HCT116 (cell line): ENCODE results near the gene PDE4D. TPM values are rescaled to one million over a fixed set of nuclear protein-coding genes. Genes with fewer than 3 reads are reported as not detected.

Source experiments
- ATAC-seq: fragments of 200-7000 bp; cut with Tn5 transposase; 2 replicates; pipeline ENCODE4 v1.9.1; 2020; ENCODE audit warnings: mild to moderate bottlenecking, moderate library complexity
- BruUV-seq: library from RNA; stranded (reverse); fragments of 400-500 nt; replicated peaks from 2 replicates; lab custom pipeline; 2021; lab: Mats Ljungman, UMichigan
- CTCF ChIA-PET: fragments of 300-600 bp; sonication (Branson Sonifier 250); formaldehyde crosslinking; loops from one replicate; lab custom pipeline; 2021; ENCODE audit warnings: antibody characterized with exemption; lab: Charles Lee
- POLR2A ChIA-PET: fragments of 300-600, 350-600 bp; sonication (Branson Sonifier 250); formaldehyde crosslinking; loops from one replicate; lab custom pipeline; 2021; ENCODE audit warnings: antibody characterized with exemption; lab: Charles Lee
- RAD21 ChIA-PET, 2 experiments: fragments of 300-600 bp; sonication (Branson Sonifier 250); formaldehyde crosslinking; loops; one replicate each; lab custom pipeline; 2023; ENCODE audit warnings: low total read pairs in 2 of 2; ENCODE audit not compliant: uncharacterized antibody in 2 of 2, unreplicated experiment in 2 of 2, low non-redundant PET in 1 of 2; lab: Charles Lee
- DNase-seq: peaks from one replicate; pipeline ENCODE4 v3.0.0-alpha.2; 2010; ENCODE audit warnings: low read depth, low spot score
- H2AFZ ChIP-seq: fragments of 200-600 bp; shearing (Covaris generic), sonication (generic); 2 replicates; pipeline ENCODE4 v1.6.1; 2017; ENCODE audit warnings: low read depth, mixed run types, mixed read lengths, antibody characterized with exemption, low read length; ENCODE audit not compliant: poor library complexity, severe bottlenecking
- H3K27ac ChIP-seq: 2 replicates; pipeline ENCODE4 v1.5.1; 2012; ENCODE audit warnings: low read depth, low read length
- H3K27me3 ChIP-seq: fragments of 200-600 bp; sonication (generic); 2 replicates; pipeline ENCODE4 v1.6.1; 2016; ENCODE audit warnings: mixed run types, low read length, mixed read lengths; ENCODE audit not compliant: insufficient read depth
- H3K36me3 ChIP-seq, 2 experiments: fragments of 200-500 bp in 1 of 2; fragments of 200-600 bp in 1 of 2; sonication (Bioruptor generic) in 1 of 2; sonication (generic) in 1 of 2; 2 replicates each; pipeline versions ENCODE4 v1.5.1 to v1.6.1; 2014 to 2016; ENCODE audit warnings: low read length in 2 of 2, inconsistent platforms in 1 of 2, mixed read lengths in 1 of 2, mixed run types in 1 of 2; ENCODE audit not compliant: insufficient read depth in 2 of 2, control insufficient read depth in 1 of 2
- H3K4me1 ChIP-seq, 2 experiments: fragments of 200-600 bp in 1 of 2; sonication (generic) in 1 of 2; 2 replicates each; pipeline versions ENCODE4 v1.5.1 to v1.6.1; 2012 to 2017; ENCODE audit warnings: low read length in 2 of 2, inconsistent platforms in 1 of 2, mild to moderate bottlenecking in 1 of 2, mixed read lengths in 1 of 2, mixed run types in 1 of 2, moderate library complexity in 1 of 2; ENCODE audit not compliant: insufficient read depth in 2 of 2, control insufficient read depth in 1 of 2
- H3K4me2 ChIP-seq: fragments of 200-600 bp; sonication (generic); 2 replicates; pipeline ENCODE4 v1.6.1; 2017; ENCODE audit warnings: mixed run types, low read length, mixed read lengths
- H3K4me3 ChIP-seq, 2 experiments: fragments of 200-600 bp in 1 of 2; sonication (generic) in 1 of 2; replicated peaks in 1 of 2; 2 replicates each; pipeline ENCODE4 v1.5.1; 2011 to 2016; ENCODE audit warnings: low read length in 2 of 2, control low read depth in 1 of 2, low read depth in 1 of 2, mild to moderate bottlenecking in 1 of 2, mixed read lengths in 1 of 2, mixed run types in 1 of 2
- H3K79me2 ChIP-seq: fragments of 200-600 bp; sonication (generic); 2 replicates; pipeline ENCODE4 v1.6.1; 2017; ENCODE audit warnings: mild to moderate bottlenecking, mixed run types, low read length, moderate library complexity, mixed read lengths; ENCODE audit not compliant: insufficient read depth
- H3K9ac ChIP-seq: fragments of 200-600 bp; sonication (generic); 2 replicates; pipeline ENCODE4 v1.6.1; 2016; ENCODE audit warnings: low read length, mixed read lengths
- H3K9me2 ChIP-seq: fragments of 200-600 bp; sonication (generic), shearing (Covaris generic); 2 replicates; pipeline ENCODE4 v1.6.1; 2017; ENCODE audit warnings: mixed run types, mild to moderate bottlenecking, moderate library complexity; ENCODE audit not compliant: insufficient read depth
- H3K9me3 ChIP-seq, 2 experiments: fragments of 200-500 bp in 1 of 2; fragments of 200-600 bp in 1 of 2; sonication (Bioruptor generic) in 1 of 2; sonication (generic) in 1 of 2; 2 replicates each; pipeline ENCODE4 v1.6.1; 2014 to 2017; ENCODE audit warnings: low read length in 2 of 2, mixed read lengths in 2 of 2, inconsistent platforms in 1 of 2, low read depth in 1 of 2, mild to moderate bottlenecking in 1 of 2, mixed run types in 1 of 2, moderate library complexity in 1 of 2; ENCODE audit not compliant: control insufficient read depth in 1 of 2, insufficient read depth in 1 of 2
- H4K20me1 ChIP-seq: fragments of 200-600 bp; sonication (generic), shearing (Covaris generic); 2 replicates; pipeline ENCODE4 v1.6.1; 2017; ENCODE audit warnings: mixed run types, mild to moderate bottlenecking, moderate library complexity; ENCODE audit not compliant: insufficient read depth
- CEBPB ChIP-seq: IDR thresholded peaks from 2 replicates; pipeline ENCODE4 v1.6.1; 2012; ENCODE audit warnings: low read depth
- CTCF ChIP-seq, 3 experiments: fragments of 200-600 bp in 1 of 3; sonication (generic) in 1 of 3; IDR thresholded peaks in 2 of 3; conservative IDR thresholded peaks in 1 of 3; 2 replicates each; pipeline ENCODE4 v1.5.1; 2012 to 2017; ENCODE audit warnings: low read depth in 2 of 3, low read length in 2 of 3, antibody characterized with exemption in 1 of 3, borderline replicate concordance in 1 of 3, control low read depth in 1 of 3, mild to moderate bottlenecking in 1 of 3, mixed read lengths in 1 of 3, mixed run types in 1 of 3, moderate library complexity in 1 of 3; ENCODE audit not compliant: insufficient read depth in 1 of 3
- EZH2 ChIP-seq: fragments of 200-600 bp; sonication (generic); IDR thresholded peaks from 2 replicates; pipeline ENCODE4 v1.6.1; 2017; ENCODE audit warnings: antibody characterized with exemption, mixed run types
- FOSL1 ChIP-seq: IDR thresholded peaks from 2 replicates; pipeline ENCODE4 v1.6.1; 2012; ENCODE audit warnings: low read depth
- JUND ChIP-seq: IDR thresholded peaks from 2 replicates; pipeline ENCODE4 v1.6.1; 2012
- SIN3A ChIP-seq: IDR thresholded peaks from 2 replicates; pipeline ENCODE4 v1.6.1; 2012; ENCODE audit warnings: low read depth
- SP1 ChIP-seq: IDR thresholded peaks from 2 replicates; pipeline ENCODE4 v1.6.1; 2012; ENCODE audit warnings: low read depth
- SRF ChIP-seq: IDR thresholded peaks from 2 replicates; pipeline ENCODE4 v1.6.1; 2012; ENCODE audit warnings: low read depth
- TCF7L2 ChIP-seq: IDR thresholded peaks from 2 replicates; pipeline ENCODE4 v1.7.0; 2011; ENCODE audit warnings: borderline replicate concordance, inconsistent platforms; ENCODE audit not compliant: insufficient read depth, insufficient read length; ENCODE audit errors: extremely low read depth
- ZFX ChIP-seq: fragments of 450-650 bp; IDR thresholded peaks from 2 replicates; pipeline ENCODE4 v1.6.1; 2017
- intact Hi-C: fragments of 100-400 bp; cut with micrococcal nuclease; formaldehyde crosslinking; loops from 2 replicates; pipeline ENCODE4 v1.10.0; 2022
- total RNA-seq: library from RNA; stranded (reverse); gene quantifications from one replicate; pipeline ENCODE4 v1.2.1, GENCODE V29; 2021; ENCODE audit not compliant: unreplicated experiment
- TF ChIP-seq, protein P1 (sequence below): IDR thresholded peaks from 2 replicates; pipeline ENCODE4 v1.6.1; 2012; ENCODE audit warnings: low read depth
- TF ChIP-seq, protein P2 (sequence below): IDR thresholded peaks from 2 replicates; pipeline ENCODE4 v1.6.1; 2011; ENCODE audit warnings: mild to moderate bottlenecking, low read length, moderate library complexity; ENCODE audit not compliant: insufficient replicate concordance; ENCODE audit errors: extremely low read depth

Gene PDE4D
- total RNA-seq, 1 experiment from 2014 or later, result 1.1 TPM

DNA sequence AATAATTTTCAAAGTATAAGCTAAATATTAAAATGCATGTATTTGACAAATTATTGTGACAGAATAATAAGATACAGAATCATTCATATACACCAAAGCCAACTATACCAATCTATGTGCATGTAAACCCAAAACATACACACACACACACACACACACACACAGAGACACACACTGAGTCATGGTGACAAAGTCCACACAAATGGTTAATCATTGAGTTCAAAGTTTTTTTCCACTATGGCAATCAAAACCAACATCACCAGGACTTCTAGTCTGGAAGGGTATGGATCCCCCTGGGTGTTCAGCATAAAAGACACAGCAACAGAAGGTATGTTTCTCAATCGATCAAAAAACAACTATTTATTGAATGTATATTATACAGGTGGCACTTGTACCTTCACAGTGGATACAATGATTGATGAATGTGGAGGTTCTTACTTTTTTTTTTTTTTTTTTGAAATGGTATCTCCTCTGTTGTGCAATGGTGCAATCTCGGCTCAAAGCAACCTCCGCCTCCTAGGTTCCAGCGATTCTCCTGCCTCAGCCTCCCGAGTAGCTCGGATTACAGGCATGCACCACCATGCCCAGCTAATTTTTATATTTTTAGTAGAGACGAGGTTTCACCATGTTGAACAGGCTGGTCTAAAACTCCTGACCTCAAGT, 137.0 kb downstream of the PDE4D start (continued):
- TF ChIP-seq CTCF (IDR thresholded peaks at IDR 0.05 in 2 of 3, conservative IDR thresholded peaks at IDR 0.05 in 1 of 3; ENCODE audit: borderline replicate concordance in 1 of 3, insufficient read depth in 1 of 3, low read depth in 2 of 3, low read length in 2 of 3), result no peak

GRCh38 chr5:59755476-59755875, 138.1 kb downstream of the PDE4D start:
- no peak overlapping the region for H3K4me2 ChIP-seq
- POLR2A ChIA-PET, result no interaction called here
- H3K79me2 ChIP-seq, result no peaks in the 10 kb centered on the region
- DNase-seq, result no peak
- H3K27me3 ChIP-seq, result no peaks in the 10 kb centered on the region
- CTCF ChIA-PET, result interaction anchor here (0.7 kb wide), 1 partner anchor 663 kb away, joined by 3 read pairs; no protein-coding TSS in a partner anchor
- no peaks in the 10 kb centered on the region for H4K20me1 ChIP-seq
- TF ChIP-seq, protein P1, sequence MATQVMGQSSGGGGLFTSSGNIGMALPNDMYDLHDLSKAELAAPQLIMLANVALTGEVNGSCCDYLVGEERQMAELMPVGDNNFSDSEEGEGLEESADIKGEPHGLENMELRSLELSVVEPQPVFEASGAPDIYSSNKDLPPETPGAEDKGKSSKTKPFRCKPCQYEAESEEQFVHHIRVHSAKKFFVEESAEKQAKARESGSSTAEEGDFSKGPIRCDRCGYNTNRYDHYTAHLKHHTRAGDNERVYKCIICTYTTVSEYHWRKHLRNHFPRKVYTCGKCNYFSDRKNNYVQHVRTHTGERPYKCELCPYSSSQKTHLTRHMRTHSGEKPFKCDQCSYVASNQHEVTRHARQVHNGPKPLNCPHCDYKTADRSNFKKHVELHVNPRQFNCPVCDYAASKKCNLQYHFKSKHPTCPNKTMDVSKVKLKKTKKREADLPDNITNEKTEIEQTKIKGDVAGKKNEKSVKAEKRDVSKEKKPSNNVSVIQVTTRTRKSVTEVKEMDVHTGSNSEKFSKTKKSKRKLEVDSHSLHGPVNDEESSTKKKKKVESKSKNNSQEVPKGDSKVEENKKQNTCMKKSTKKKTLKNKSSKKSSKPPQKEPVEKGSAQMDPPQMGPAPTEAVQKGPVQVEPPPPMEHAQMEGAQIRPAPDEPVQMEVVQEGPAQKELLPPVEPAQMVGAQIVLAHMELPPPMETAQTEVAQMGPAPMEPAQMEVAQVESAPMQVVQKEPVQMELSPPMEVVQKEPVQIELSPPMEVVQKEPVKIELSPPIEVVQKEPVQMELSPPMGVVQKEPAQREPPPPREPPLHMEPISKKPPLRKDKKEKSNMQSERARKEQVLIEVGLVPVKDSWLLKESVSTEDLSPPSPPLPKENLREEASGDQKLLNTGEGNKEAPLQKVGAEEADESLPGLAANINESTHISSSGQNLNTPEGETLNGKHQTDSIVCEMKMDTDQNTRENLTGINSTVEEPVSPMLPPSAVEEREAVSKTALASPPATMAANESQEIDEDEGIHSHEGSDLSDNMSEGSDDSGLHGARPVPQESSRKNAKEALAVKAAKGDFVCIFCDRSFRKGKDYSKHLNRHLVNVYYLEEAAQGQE, result no peak
- TF ChIP-seq CEBPB (no peak), TCF7L2 (no peak), ZFX (no peak), EZH2 (no peak), CTCF (IDR thresholded peaks at IDR 0.05 in 2 of 3, conservative IDR thresholded peaks at IDR 0.05 in 1 of 3; ENCODE audit: borderline replicate concordance in 1 of 3, insufficient read depth in 1 of 3, low read depth in 2 of 3, low read length in 2 of 3) (no peak), SP1 (no peak), FOSL1 (no peak), JUND (no peak), SIN3A (no peak), SRF (no peak)
- TF ChIP-seq, protein P2, sequence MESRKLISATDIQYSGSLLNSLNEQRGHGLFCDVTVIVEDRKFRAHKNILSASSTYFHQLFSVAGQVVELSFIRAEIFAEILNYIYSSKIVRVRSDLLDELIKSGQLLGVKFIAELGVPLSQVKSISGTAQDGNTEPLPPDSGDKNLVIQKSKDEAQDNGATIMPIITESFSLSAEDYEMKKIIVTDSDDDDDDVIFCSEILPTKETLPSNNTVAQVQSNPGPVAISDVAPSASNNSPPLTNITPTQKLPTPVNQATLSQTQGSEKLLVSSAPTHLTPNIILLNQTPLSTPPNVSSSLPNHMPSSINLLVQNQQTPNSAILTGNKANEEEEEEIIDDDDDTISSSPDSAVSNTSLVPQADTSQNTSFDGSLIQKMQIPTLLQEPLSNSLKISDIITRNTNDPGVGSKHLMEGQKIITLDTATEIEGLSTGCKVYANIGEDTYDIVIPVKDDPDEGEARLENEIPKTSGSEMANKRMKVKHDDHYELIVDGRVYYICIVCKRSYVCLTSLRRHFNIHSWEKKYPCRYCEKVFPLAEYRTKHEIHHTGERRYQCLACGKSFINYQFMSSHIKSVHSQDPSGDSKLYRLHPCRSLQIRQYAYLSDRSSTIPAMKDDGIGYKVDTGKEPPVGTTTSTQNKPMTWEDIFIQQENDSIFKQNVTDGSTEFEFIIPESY, result no peak
- H3K9ac ChIP-seq, result no peak overlapping the region
- no TSS peak for BruUV-seq
- no peak overlapping the region for H3K27ac ChIP-seq
- RAD21 ChIA-PET, result no interaction called here
- no peak overlapping the region for H3K4me3 ChIP-seq
- no peak for ATAC-seq
- H3K9me2 ChIP-seq, result no peaks in the 10 kb centered on the region
- intact Hi-C loops, result no loop called here
- no peaks in the 10 kb centered on the region for H3K4me1 ChIP-seq
- no peak overlapping the region for H2AFZ ChIP-seq
- H3K36me3 ChIP-seq, result no peaks in the 10 kb centered on the region
- no peaks in the 10 kb centered on the region for H3K9me3 ChIP-seq
